SK-N-SH treated with all-trans-retinoic acid at 6 μM for 48 hours (cell line): Measurements from ENCODE around the gene FAM118A.

Experiments
- ARNTL ChIP-seq: fragments of 450-650 bp; formaldehyde crosslinking; IDR thresholded peaks from 2 replicates; pipeline ENCODE4 v1.5.0; 2020; ENCODE audit warnings: low read depth, mild to moderate bottlenecking, moderate library complexity, borderline replicate concordance
- ZC3H10 ChIP-seq: fragments of 250-450 bp; sonication (Bioruptor Pico); IDR thresholded peaks from 2 replicates; pipeline ENCODE4 v1.5.1; 2021; ENCODE audit warnings: mild to moderate bottlenecking, moderate library complexity
- ZFP30 ChIP-seq: fragments of 450-650 bp; formaldehyde crosslinking; IDR thresholded peaks from 2 replicates; pipeline ENCODE4 v1.5.0; 2022; ENCODE audit warnings: mild to moderate bottlenecking, moderate library complexity
- ZNF565 ChIP-seq: fragments of 450-650 bp; formaldehyde crosslinking; conservative IDR thresholded peaks from 2 replicates; pipeline ENCODE4 v1.5.0; 2020; ENCODE audit warnings: low read depth, mild to moderate bottlenecking, moderate library complexity

GRCh38 chr22:45276507-45277105 lies 33.1 kb upstream of the FAM118A start:
- TF ChIP-seq ARNTL (no peak), ZFP30 (no peak), ZNF565 (CRISPR knock-in tag) (no peak), ZC3H10 (CRISPR knock-in tag) (no peak)
